Mammary epithelial cell (primary cell): ENCODE data around the gene PSMG1.

Source experiments
- EZH2 ChIP-seq: IDR thresholded peaks from 2 replicates; pipeline ENCODE4 v1.6.1; 2012; ENCODE audit warnings: low read length, inconsistent platforms, borderline replicate concordance
- TF ChIP-seq, protein P1 (sequence below), 2 donors: IDR thresholded peaks in 1 of 2; conservative IDR thresholded peaks in 1 of 2; 2 replicates each; pipeline ENCODE4 v1.5.1; 2011 to 2012; ENCODE audit warnings: inconsistent platforms in 2 of 2, low read length in 2 of 2, mild to moderate bottlenecking in 2 of 2, control low read depth in 1 of 2, low read depth in 1 of 2; ENCODE audit not compliant: insufficient read depth in 1 of 2; ENCODE audit errors: extremely low read depth in 1 of 2

DNA sequence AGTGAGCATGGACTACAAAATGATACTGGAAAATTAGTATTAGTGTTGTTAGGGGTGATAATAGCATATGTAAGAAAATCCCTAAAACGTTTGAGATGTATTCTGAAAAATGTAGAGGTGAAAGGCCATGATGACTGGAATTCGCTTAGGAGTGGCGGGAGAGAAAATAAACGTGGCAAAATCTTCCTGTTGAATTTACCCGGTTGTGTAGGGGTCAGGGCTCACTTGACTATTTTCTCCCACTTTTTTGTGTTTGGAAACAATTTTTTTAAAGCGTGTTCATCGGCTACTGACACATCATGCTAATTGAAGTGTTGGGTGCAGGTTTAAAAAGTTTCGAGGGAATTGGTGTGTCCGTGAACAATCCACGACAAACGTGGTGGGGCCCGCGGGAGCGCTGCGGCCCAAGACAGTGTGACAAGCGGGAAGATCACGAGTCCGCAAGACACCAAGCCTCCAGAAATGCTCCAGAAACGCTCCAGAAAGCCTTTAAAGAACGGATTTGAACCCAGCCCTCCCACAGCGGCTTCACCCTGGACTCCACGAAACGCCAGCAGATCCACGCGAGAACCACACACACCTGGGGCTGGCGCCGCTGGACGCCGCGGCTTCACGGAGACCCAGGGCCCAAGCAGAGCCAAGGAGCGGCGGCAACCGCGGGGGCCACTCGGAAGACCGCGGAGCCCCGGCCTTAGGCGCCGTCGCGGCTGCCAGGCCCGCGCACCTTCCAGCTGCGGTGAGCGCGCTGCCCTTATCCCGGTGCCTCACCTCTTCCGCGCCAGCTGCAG, 573 bp downstream of the PSMG1 start:
- no peak for TF ChIP-seq EZH2
- TF ChIP-seq, protein P1, sequence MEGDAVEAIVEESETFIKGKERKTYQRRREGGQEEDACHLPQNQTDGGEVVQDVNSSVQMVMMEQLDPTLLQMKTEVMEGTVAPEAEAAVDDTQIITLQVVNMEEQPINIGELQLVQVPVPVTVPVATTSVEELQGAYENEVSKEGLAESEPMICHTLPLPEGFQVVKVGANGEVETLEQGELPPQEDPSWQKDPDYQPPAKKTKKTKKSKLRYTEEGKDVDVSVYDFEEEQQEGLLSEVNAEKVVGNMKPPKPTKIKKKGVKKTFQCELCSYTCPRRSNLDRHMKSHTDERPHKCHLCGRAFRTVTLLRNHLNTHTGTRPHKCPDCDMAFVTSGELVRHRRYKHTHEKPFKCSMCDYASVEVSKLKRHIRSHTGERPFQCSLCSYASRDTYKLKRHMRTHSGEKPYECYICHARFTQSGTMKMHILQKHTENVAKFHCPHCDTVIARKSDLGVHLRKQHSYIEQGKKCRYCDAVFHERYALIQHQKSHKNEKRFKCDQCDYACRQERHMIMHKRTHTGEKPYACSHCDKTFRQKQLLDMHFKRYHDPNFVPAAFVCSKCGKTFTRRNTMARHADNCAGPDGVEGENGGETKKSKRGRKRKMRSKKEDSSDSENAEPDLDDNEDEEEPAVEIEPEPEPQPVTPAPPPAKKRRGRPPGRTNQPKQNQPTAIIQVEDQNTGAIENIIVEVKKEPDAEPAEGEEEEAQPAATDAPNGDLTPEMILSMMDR (conservative IDR thresholded peaks at IDR 0.05 in 1 of 2, IDR thresholded peaks at IDR 0.05 in 1 of 2; ENCODE audit: extremely low read depth in 1 of 2, insufficient read depth in 1 of 2, low read depth in 1 of 2, low read length in 2 of 2): no peak
